HG03442 (cell line): ENCODE data around the gene DNAI1.

ENCODE experiments used
- ATAC-seq: cut with Tn5 transposase; IDR thresholded peaks from one replicate; pipeline ENCODE4 v1.9.1; 2021; ENCODE audit warnings: mild to moderate bottlenecking, moderate library complexity; ENCODE audit not compliant: unreplicated experiment

Gene DNAI1

GRCh38 chr9:34510497-34511468 lies 52.2 kb downstream of the DNAI1 start:
- ATAC-seq = no peak

- no peak for ATAC-seq
Measured at GRCh38 chr9:34512131-34513078, 53.8 kb downstream of the DNAI1 start.

GRCh38 chr9:34513567-34514214 lies 55.1 kb downstream of the DNAI1 start:
- ATAC-seq = no peak

DNA sequence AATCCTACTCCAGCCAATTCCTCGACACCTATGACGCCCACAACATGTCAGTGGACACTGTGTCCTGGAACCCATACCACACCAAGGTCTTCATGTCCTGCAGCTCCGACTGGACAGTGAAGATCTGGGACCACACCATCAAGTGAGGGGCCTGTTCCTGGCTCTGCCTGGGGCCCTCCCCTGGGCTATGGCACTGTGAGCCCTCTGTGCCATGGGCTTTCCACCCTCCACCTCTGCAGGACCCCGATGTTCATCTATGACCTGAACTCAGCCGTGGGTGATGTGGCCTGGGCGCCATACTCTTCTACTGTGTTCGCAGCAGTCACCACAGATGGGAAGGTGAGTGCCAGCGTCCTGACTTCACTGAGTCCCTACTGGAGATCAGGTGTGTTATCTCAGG lies 55.8 kb downstream of the DNAI1 start:
- ATAC-seq = no peak

DNA sequence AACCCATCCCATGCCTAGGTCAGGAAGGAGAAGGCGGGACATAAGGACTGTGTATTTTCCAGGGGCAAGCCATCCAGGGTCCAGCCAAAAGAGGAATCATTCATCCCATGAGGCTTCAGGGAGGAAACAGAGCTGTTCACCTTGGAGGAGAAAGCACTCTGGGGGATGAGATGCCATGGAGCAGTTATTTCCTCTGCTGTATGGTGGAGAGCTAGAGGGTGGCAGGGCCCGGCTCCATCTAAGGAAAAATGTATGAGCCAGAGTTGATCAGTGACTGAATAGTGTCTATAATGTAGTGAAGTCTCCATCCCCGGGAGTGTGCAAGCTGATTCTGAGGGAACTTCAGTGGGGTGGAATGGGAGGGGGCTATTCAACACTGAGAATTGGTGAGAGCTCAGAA lies 56.2 kb downstream of the DNAI1 start:
- no peak for ATAC-seq

GRCh38 chr9:34515959-34516358 lies 57.4 kb downstream of the DNAI1 start:
- ATAC-seq = no peak

- ATAC-seq = no peak
Measured at GRCh38 chr9:34517185-34517584, 58.6 kb downstream of the DNAI1 start.

GRCh38 chr9:34518110-34518616 lies 59.6 kb downstream of the DNAI1 start:
- no peak for ATAC-seq

DNA sequence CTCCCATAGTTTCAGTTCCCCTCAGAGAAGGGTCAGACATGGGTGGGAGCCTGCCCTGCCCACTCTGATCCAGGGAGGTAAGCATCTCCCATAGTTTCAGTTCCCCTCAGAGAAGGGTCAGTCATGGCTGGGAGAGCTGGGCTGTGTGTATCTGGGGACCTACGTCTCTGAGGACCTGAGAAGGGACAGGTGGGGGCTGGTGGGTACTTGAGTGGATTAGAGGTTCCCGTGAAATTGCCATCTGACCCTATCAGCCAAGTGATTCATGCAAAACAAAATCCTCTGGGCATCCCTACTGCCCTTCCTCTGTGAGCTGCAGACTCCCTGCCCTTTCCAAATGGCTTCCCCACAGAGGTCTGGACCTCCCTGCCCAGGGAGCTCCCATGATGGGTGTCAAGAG lies 60.3 kb downstream of the DNAI1 start:
- no peak for ATAC-seq

DNA sequence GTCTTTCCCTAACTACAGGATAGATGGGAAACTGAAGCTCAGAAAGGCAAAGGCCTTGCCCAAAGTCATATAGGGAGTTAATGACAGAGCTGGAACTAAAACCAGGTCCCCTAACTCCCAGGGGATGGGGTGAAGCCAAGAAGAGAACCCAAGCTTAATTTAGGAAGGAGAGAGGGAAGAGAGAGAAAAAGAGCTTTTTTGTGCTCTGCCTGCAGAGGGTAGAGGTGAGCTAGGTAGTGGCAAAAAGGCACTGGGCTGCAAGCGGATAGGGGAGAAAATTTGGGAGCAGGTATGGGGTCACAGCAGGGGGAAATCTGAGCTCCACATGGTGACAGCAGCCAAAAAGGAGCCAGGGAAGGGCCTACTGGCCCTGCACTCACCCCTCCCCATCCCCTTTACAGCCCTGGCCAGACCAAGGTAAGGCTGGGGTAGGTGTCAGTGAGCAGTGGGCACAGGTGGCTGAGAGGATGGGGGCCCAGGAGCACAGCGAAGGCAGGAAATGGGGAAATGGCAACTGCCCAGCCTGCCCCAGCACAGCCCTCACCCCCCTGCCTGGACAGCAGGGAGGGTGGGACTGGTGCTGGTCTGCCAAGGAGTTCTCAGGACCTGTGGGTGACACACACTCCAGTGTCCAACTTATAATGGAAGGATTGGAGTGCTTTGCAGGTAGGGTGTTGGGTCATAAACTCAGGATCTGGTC lies 60.9 kb downstream of the DNAI1 start:
- ATAC-seq = no peak

GRCh38 chr9:34520096-34520495 lies 61.5 kb downstream of the DNAI1 start:
- no peak for ATAC-seq

DNA sequence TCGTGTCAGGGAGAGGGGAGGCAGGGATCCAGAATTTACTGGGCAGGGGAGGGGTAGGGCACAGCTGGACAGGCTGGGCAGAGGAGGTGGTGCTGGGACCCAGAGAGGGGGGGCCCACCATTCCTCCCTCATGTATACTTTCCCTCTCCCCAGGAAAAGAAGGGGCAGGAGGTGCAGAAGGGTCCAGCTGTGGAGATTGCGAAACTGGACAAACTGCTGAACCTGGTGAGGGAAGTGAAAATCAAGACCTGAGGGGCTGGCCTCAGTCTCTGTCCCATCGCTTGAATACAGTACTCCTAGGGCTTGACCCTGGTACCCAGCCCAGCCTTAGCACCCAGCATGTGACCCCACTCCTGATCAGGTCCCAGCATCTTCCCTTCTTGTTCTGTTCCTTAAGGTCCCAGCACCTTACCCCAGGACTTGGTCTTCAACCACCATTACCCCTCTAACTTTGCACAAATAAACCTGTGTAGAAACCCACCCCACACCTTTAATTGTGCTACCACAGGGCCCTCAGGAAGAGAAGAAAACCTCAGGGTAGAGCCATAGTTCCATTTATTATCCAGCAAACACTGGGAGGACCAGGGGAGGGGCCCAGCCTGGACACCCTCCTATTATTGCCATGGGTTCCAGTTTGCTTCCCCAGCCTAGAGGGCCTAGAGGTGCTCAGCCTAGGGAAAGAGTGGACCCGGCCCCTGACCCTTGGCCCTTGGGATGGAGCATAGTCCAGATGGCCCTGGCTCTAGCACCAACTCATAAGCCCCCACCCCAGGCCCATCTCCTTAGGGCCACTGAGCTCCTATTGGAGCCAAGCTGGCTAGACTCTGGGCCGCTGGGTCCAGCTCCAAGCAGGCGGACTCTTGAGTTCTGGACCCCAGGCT lies 62.1 kb downstream of the DNAI1 start:
- no peak for ATAC-seq

DNA sequence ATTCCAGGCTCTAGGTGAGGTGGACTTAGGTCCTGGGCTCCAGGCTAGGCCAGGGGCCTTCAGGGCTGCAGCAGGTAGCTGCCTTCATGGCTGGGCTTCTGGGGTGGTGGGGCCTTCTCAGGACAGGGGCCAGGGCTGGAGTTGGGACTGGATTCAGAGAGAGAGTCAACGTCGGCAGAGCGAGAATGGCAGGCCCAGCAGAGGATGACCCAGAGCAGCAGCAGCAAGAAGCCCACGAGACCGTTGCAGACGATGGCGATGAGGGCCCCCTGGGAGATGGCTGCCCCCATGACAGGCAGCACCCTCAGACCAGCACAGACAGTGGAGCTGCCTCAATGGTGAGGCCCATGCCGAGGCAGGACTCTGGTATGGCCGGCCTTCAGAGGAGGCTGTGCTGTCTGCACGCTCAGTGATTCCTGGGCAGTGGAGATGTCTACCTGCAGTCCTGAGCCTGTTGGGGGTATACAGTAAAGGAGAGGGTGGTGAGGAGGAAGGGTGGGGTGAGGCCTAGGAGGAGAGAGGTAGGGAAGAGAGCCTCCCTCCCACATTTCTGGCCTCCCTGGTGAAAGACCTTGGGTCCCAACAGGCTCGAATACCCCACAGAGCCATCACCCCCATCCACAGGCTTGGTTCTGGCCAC lies 62.9 kb downstream of the DNAI1 start:
- no peak for ATAC-seq

DNA sequence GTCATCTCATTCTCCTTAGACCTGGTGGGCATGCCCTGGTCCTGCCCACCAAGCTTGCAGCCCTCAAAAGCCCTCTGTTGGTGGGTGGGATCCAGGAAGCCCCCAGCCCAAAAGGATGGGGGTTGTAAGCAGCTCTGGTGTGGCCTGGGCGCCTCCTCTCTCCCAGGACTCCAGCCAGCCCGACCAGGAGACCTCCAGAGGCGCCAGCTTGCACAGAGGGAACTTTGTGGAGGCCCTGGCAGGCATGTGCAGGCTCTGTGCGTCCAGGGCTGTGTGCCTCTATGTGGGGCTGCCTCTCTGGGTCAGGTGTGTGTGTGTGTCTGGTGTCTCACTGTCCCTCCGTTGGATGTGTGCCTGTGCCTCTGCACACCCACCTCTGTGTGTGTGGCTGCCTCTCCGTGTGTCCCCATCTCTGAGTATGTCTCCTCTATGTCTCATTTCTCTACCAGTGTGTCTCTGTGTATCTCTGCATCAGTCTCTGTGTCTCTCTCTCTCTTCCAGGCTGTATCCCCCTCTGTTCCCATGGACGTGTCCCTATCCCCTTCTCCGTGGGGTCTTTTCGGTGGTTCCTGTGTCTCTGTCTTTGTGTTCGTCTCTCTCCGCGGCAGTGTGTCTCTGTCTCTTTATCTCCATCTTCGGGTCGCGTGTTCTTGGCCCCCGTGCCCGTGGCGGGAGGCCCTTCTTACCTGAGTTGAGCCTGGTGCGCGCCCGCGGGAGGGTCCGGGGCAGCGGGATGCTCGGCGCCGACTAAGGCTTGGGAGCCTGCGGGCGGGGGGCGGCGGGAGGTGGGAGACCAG lies 63.7 kb downstream of the DNAI1 start:
- no peak for ATAC-seq

DNA sequence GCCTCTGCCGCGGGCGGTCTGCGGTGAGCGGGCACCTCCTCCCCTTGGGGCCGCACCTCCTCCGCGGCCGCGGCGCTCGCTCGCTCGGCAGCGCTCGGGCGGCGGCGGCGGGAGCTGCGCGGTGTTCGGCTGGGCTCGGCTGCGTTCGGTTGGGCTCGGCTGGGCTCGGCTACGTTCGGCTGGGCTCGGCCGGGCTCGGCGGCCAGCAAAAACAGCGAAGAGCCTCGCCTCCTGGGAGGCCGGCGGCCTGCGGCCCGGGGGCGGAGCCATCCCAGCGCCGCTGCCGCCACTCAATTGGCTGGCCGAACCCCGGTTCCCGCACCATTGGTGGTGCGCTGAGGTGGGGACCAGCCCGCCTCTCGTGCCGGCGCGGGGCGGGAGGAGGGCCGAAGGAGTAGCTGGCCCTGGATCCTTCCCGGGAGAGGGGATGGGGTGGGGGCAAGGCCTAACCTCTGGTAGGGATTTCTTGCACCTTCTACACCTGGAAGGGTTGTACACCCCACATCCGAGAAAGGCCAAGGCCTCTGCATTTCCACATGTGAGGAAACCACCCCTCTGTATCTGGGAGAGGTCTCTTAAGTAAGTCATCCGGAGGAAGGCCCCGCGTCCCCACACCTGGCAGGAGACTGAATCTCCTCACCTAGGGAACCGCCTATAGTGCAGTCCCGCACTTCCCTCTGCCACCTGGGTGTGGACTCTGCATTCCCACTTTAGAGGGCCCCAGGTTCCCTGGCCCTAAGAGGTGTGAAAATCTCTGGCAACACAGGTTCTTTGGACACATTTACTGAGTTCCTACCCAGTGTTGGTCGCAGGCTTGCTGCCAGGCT lies 64.6 kb downstream of the DNAI1 start, which contains the start of gene ENHO:
Gene ENHO, minus strand, starts transcription at position 20 of the 827 bp plus-strand sequence. CDS start 1,295 bp downstream, outside the sequence.
- peak; percentile 81 for ATAC-seq

DNA sequence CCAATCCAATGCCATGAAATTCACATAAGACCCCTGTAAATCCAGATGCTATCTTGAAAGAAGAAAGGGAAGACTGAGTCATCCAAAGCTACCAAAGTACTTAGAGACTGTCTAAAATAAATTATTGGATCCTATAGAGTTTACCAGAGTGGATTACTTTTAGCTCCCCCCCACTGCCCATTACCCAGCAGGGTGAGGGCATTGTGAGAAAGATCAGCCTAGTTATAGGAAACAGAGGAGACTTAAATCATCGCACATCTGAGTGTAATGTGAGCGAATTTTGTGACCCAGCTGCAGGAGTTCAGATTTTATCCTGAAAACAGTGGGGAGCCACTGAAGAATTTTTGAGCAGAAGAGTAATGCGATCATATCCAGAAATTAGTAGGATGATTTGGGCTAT lies 65.7 kb downstream of the DNAI1 start:
- ATAC-seq = no peak

DNA sequence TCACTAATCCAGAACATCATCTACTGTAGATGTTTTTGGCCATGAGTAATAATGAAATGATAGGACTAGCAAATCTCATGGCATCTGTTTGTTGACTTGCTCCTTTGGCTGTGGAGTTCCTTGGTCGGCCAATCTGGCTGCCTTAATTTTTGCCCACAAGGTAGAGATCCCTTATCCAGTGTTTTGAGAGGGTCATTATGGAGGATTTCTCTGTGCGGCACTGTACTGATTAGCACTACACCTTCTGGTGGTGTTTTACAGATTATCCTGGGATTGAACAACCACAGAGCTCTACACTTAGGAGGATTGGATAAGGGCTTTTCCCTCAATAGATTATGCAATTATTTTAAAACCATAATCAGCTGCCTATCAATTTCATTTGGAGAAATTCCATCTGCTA lies 67.4 kb downstream of the DNAI1 start:
- ATAC-seq = no peak
